Heart left ventricle (tissue), 16 donors: Measurements from ENCODE around the gene HEXA. TPM values are rescaled to one million over a fixed set of nuclear protein-coding genes. Genes with fewer than 3 reads are reported as not detected.

Experiments used
- ATAC-seq, 4 donors: fragments of 200-7000 bp; cut with Tn5 transposase; one replicate each; pipeline ENCODE4 v1.9.1; 2020 to 2022; ENCODE audit warnings: moderate library complexity in 4 of 4, mild to moderate bottlenecking in 3 of 4, moderate number of reproducible peaks in 1 of 4
- DNase-seq, 5 donors: peaks; one replicate each; pipeline ENCODE4 v3.0.0-alpha.2; 2020
- H3K27ac ChIP-seq, 12 donors: fragments of 200-600 bp; sonication (generic) in 4 of 12; one replicate each; pipeline versions ENCODE4 v1.5.0 to v1.8.0; 2016 to 2022; ENCODE audit warnings: mild to moderate bottlenecking in 2 of 12
- H3K27me3 ChIP-seq, 9 donors: fragments of 200-600 bp; sonication (generic) in 2 of 9; one replicate each; pipeline versions ENCODE4 v1.5.1 to v1.8.0; 2016 to 2022; ENCODE audit warnings: mild to moderate bottlenecking in 3 of 9
- H3K36me3 ChIP-seq, 9 donors: fragments of 200-600 bp; sonication (generic) in 2 of 9; one replicate each; pipeline versions ENCODE4 v1.5.0 to v1.8.0; 2018 to 2022; ENCODE audit warnings: mild to moderate bottlenecking in 2 of 9
- H3K4me1 ChIP-seq, 12 donors: fragments of 200-600 bp; sonication (generic) in 4 of 12; one replicate each; pipeline versions ENCODE4 v1.5.0 to v1.8.0; 2016 to 2022; ENCODE audit warnings: mild to moderate bottlenecking in 3 of 12
- H3K4me3 ChIP-seq, 12 donors: fragments of 200-600 bp; sonication (generic) in 4 of 12; one replicate each; pipeline versions ENCODE4 v1.5.0 to v1.8.0; 2017 to 2022; ENCODE audit warnings: mild to moderate bottlenecking in 9 of 12, moderate library complexity in 4 of 12
- H3K9me3 ChIP-seq, 12 donors: fragments of 200-600 bp; sonication (generic) in 4 of 12; one replicate each; pipeline versions ENCODE4 v1.5.0 to v1.8.0; 2016 to 2022; ENCODE audit warnings: mild to moderate bottlenecking in 1 of 12
- CTCF ChIP-seq, 12 donors: fragments of 200-600 bp; sonication (generic) in 4 of 12; IDR thresholded peaks; one replicate each; pipeline versions ENCODE4 v1.5.0 to v1.8.0; 2018 to 2022; ENCODE audit warnings: antibody characterized with exemption in 12 of 12, mild to moderate bottlenecking in 5 of 12
- POLR2A ChIP-seq, 2 donors: fragments of 450-650 bp; IDR thresholded peaks; one replicate each; pipeline ENCODE4 v1.6.1; 2017; ENCODE audit warnings: antibody characterized with exemption in 2 of 2, mild to moderate bottlenecking in 2 of 2, moderate library complexity in 2 of 2
- WGBS, 4 donors: extraction: QIAGEN DNeasy Blood & Tissue Kit in 2 of 4; methylation state at CpG; one replicate each; pipeline versions ENCODE4 v1.1.5 to v1.1.7; 2013 to 2018; 5-methylcytosine and 5-hydroxymethylcytosine counted together
- intact Hi-C, 10 donors: fragments of 100-400 bp; cut with DNase I; formaldehyde crosslinking; loops; one replicate each; pipeline versions ENCODE4 v1.11.1 to v1.14.2; 2022
- polyA plus RNA-seq, 2 donors: library from polyadenylated mRNA; stranded (reverse); fragments of 200-250 nt; gene quantifications; one replicate each; pipeline ENCODE4 v1.2.3, GENCODE V29; 2013
- total RNA-seq, 9 donors: library from RNA; depleted of rRNA in 2 of 9; stranded (reverse); fragments of >200 nt in 2 of 9; fragmentation: NEBNext Ultra II Directional in 3 of 9; extraction: Animal tissue kit (Norgen Biotek cat#: 25700) in 3 of 9; gene quantifications; one replicate each; pipeline versions ENCODE4 v1.1.0 to v1.2.4, GENCODE V29; 2016 to 2023
- donor health status: ischemic (EF 13 %, LVEDD 7.1; RV severe dilation, severe dysfunction).
- donor health status: healthy with polysubstance abuse.
- donor health status: DM: no; HTN: yes; CAD: no.
- donor health status: DM: no; HTN: no; CAD: no.
- donor health status: ischemic (EF 25% LVEDD 6.9; RV normal size, moderate dysfunction).
- donor health status: ischemic (EF 25% LVEDD 5.7; RV mildly dilated, moderate dysfunction).
- donor health status: healthy.
- donor health status: DM: yes; HTN: yes; CAD: no.
- donor health status: ischemic (EF 35%, LVEDD 5.7; RV mildly dilated, moderate dysfunction).
- donor health status: nonischemic (EF 11% LVEDD 7.7; RV severe dilation, severe dysfunction).
- donor health status: DM: yes; HTN: yes; CAD: no.
- donor health status: PGD.
- donor health status: ischemic (EF 29% LVEDD 5.4; RV normal size, mild dysfunction).
- donor health status: nonischemic (EF 23%, LVEDD 6.1; RV moderate dilation, normal function).

HEXA gene
- total and polyA plus RNA-seq, 11 donors = 40.8 to 181 (median 71.3) TPM

GRCh38 chr15:72338148-72338547 lies 37.7 kb downstream of the HEXA start:
- no peak for TF ChIP-seq POLR2A (IDR thresholded peaks at IDR 0.05)
- no peak for TF ChIP-seq CTCF (IDR thresholded peaks at IDR 0.05)
- DNase-seq (no peak), ATAC-seq (no peak)
- Histone ChIP-seq H3K4me3 (no peak overlapping the region), H3K9me3 (peaks cover 0 to 7% (median 0%) of the 10 kb centered on the region in 12 donors), H3K27ac (peak overlapping the region in 1 of 12 donors; percentile 69), H3K27me3 (no peaks in the 10 kb centered on the region), H3K36me3 (peaks cover 0 to 44% (median 30%) of the 10 kb centered on the region in 9 donors), H3K4me1 (peaks cover 0 to 21% (median 0%) of the 10 kb centered on the region in 12 donors)
- intact Hi-C loops = no loop called here
- 96 to 99% (median 98%) methylated on average over 2 of the region's 2 CpGs for WGBS, 4 donors

GRCh38 chr15:72334842-72335241 lies 41.0 kb downstream of the HEXA start:
- no peak for ATAC-seq
- peaks cover 0 to 41% (median 17%) of the 10 kb centered on the region in 9 donors for H3K36me3 ChIP-seq
- no peak for TF ChIP-seq CTCF (IDR thresholded peaks at IDR 0.05)
- no peak for TF ChIP-seq POLR2A (IDR thresholded peaks at IDR 0.05)
- no peak overlapping the region for H3K27ac ChIP-seq
- no peaks in the 10 kb centered on the region for H3K27me3 ChIP-seq
- intact Hi-C loops = no loop called here
- no peak for DNase-seq
- H3K4me3 ChIP-seq = no peak overlapping the region
- 83 to 95% (median 92%) methylated on average over 2 of the region's 2 CpGs for WGBS, 4 donors
- H3K4me1 ChIP-seq = peaks cover 0 to 15% (median 0%) of the 10 kb centered on the region in 12 donors
- H3K9me3 ChIP-seq = peaks cover 0 to 7% (median 0%) of the 10 kb centered on the region in 12 donors

- Histone ChIP-seq H3K36me3 (peaks cover 0 to 38% (median 19%) of the 10 kb centered on the region in 9 donors), H3K27me3 (no peaks in the 10 kb centered on the region), H3K27ac (no peak overlapping the region), H3K4me1 (no peaks in the 10 kb centered on the region), H3K4me3 (no peak overlapping the region), H3K9me3 (peaks cover 0 to 7% (median 0%) of the 10 kb centered on the region in 12 donors)
- ATAC-seq = no peak
- no peak for TF ChIP-seq POLR2A (IDR thresholded peaks at IDR 0.05)
- TF ChIP-seq CTCF (IDR thresholded peaks at IDR 0.05) = no peak
- DNase-seq = no peak
- intact Hi-C loops = no loop called here
- WGBS, 4 donors = 73 to 89% (median 76%) methylated on average over 3 of the region's 3 CpGs
Observed at GRCh38 chr15:72331021-72331420, 44.8 kb downstream of the HEXA start.

GRCh38 chr15:72323752-72324151 lies 52.1 kb downstream of the HEXA start:
- no peak overlapping the region for H3K4me3 ChIP-seq
- intact Hi-C loops = no loop called here

More at GRCh38 chr15:72323752-72324151, 52.1 kb downstream of the HEXA start:
- 93 to 100% (median 99%) methylated on average over 1 of the region's 1 CpG for WGBS, 4 donors
- Histone ChIP-seq H3K4me1 (peaks cover 0 to 14% (median 6%) of the 10 kb centered on the region in 12 donors), H3K27ac (no peak overlapping the region), H3K36me3 (peaks cover 0 to 22% (median 15%) of the 10 kb centered on the region in 9 donors), H3K27me3 (no peaks in the 10 kb centered on the region), H3K9me3 (peaks cover 0 to 12% (median 0%) of the 10 kb centered on the region in 12 donors)
- no peak for ATAC-seq
- no peak for DNase-seq
- TF ChIP-seq CTCF (IDR thresholded peaks at IDR 0.05) (no peak), POLR2A (IDR thresholded peaks at IDR 0.05) (no peak)
